OCI-LY7 (cell line): ENCODE data around the gene PRKG1. TPM values are rescaled to one million over a fixed set of nuclear protein-coding genes. Genes with fewer than 3 reads are reported as not detected.

Experiments used
- BruUV-seq: library from RNA; stranded (reverse); fragments of 400-500 nt; replicated peaks from 2 replicates; lab custom pipeline; 2021; lab: Mats Ljungman, UMichigan
- CTCF ChIA-PET: fragments of 300-600 bp; sonication (Branson Sonifier 250); formaldehyde crosslinking; loops from one replicate; lab custom pipeline; 2022; ENCODE audit warnings: antibody characterized with exemption; ENCODE audit not compliant: unreplicated experiment; lab: Charles Lee
- POLR2A ChIA-PET: fragments of 300-600 bp; sonication (Branson Sonifier 250); formaldehyde crosslinking; loops from one replicate; lab custom pipeline; 2022; ENCODE audit warnings: antibody characterized with exemption; lab: Charles Lee
- DNase-seq: peaks from one replicate; pipeline ENCODE4 v3.0.0-alpha.2; 2015; ENCODE audit warnings: low spot score
- H2AFZ ChIP-seq: fragments of 200-600 bp; sonication (generic), shearing (Covaris generic); 2 replicates; pipeline ENCODE4 v1.6.1; 2014; ENCODE audit warnings: mild to moderate bottlenecking, antibody characterized with exemption, low read length, moderate library complexity
- H3K27ac ChIP-seq: fragments of 200-600 bp; sonication (generic); 2 replicates; pipeline ENCODE4 v1.5.1; 2014; ENCODE audit warnings: mixed run types, low read depth, mild to moderate bottlenecking, moderate library complexity, low read length, inconsistent platforms; ENCODE audit not compliant: poor library complexity, severe bottlenecking
- H3K36me3 ChIP-seq: fragments of 200-600 bp; sonication (generic); 2 replicates; pipeline ENCODE4 v1.6.1; 2014; ENCODE audit warnings: mild to moderate bottlenecking, antibody characterized with exemption, low read length, moderate library complexity, mixed read lengths; ENCODE audit not compliant: insufficient read depth
- H3K4me1 ChIP-seq: fragments of 200-600 bp; sonication (generic); 2 replicates; pipeline ENCODE4 v1.5.1; 2014; ENCODE audit warnings: mild to moderate bottlenecking, low read length; ENCODE audit not compliant: insufficient read depth, poor library complexity, severe bottlenecking
- H3K4me2 ChIP-seq: fragments of 200-600 bp; sonication (generic); 2 replicates; pipeline ENCODE4 v1.6.1; 2014; ENCODE audit warnings: mild to moderate bottlenecking, low read length
- H3K4me3 ChIP-seq: fragments of 200-600 bp; sonication (generic); 2 replicates; pipeline ENCODE4 v1.5.1; 2014; ENCODE audit warnings: mild to moderate bottlenecking, low read depth, low read length; ENCODE audit not compliant: poor library complexity, severe bottlenecking
- H3K79me2 ChIP-seq: fragments of 200-600 bp; sonication (generic); 2 replicates; pipeline ENCODE4 v1.6.1; 2016; ENCODE audit warnings: low read depth, mild to moderate bottlenecking, low read length, moderate library complexity, mixed read lengths; ENCODE audit not compliant: insufficient read depth
- H3K9me2 ChIP-seq: fragments of 200-600 bp; sonication (generic); 2 replicates; pipeline ENCODE4 v1.6.1; 2016; ENCODE audit warnings: mild to moderate bottlenecking, low read length, mixed read lengths; ENCODE audit not compliant: insufficient read depth
- H3K9me3 ChIP-seq: fragments of 200-600 bp; sonication (generic); 2 replicates; pipeline ENCODE4 v1.6.1; 2014; ENCODE audit warnings: mild to moderate bottlenecking, mixed run types, low read length, mixed read lengths
- H4K20me1 ChIP-seq: fragments of 200-600 bp; sonication (generic); 2 replicates; pipeline ENCODE4 v1.6.1; 2014; ENCODE audit warnings: mild to moderate bottlenecking, antibody characterized with exemption, low read length, moderate library complexity, mixed read lengths; ENCODE audit not compliant: insufficient read depth
- CTCF ChIP-seq: fragments of 200-600 bp; sonication (generic); conservative IDR thresholded peaks from 2 replicates; pipeline ENCODE4 v1.5.1; 2014; ENCODE audit warnings: mild to moderate bottlenecking, antibody characterized with exemption, low read length, moderate library complexity, mixed read lengths
- EZH2phosphoT487 ChIP-seq: fragments of 200-600 bp; sonication (generic); IDR thresholded peaks from 2 replicates; pipeline ENCODE4 v1.6.1; 2018; ENCODE audit warnings: low read depth, borderline replicate concordance, mild to moderate bottlenecking, mixed run types, antibody characterized with exemption, low read length, moderate library complexity, mixed read lengths
- intact Hi-C: fragments of 100-400 bp; cut with micrococcal nuclease; formaldehyde crosslinking; loops from one replicate; pipeline ENCODE4 v1.10.0; 2022; ENCODE audit not compliant: unreplicated experiment
- total RNA-seq, 2 experiments: library from RNA; depleted of rRNA in 1 of 2; stranded (reverse); fragments of >200 nt in 1 of 2; shearing (Covaris generic) in 1 of 2; gene quantifications; 2 replicates each; pipeline ENCODE4 v1.2.3, GENCODE V29; 2014 to 2022

The PRKG1 gene
- total RNA-seq, 2 experiments from 2014 or later = not detected

GRCh38 chr10:51910189-51910588 lies 835.9 kb downstream of the PRKG1 start:
- no TSS peak for BruUV-seq
- H3K27ac ChIP-seq = no peak overlapping the region
- no peaks in the 10 kb centered on the region for H3K79me2 ChIP-seq
- TF ChIP-seq EZH2phosphoT487 (no peak), CTCF (no peak)
- ChIA-PET CTCF (no interaction called here), POLR2A (interaction anchor here (0.6 kb wide), 1 partner anchor 83 kb away, joined by 3 read pairs; no protein-coding TSS in a partner anchor)
- H2AFZ ChIP-seq = no peak overlapping the region
- H3K9me2 ChIP-seq = no peaks in the 10 kb centered on the region
- no peak overlapping the region for H3K4me3 ChIP-seq
- no peaks in the 10 kb centered on the region for H3K4me1 ChIP-seq
- DNase-seq = no peak
- intact Hi-C loops = no loop called here
- H3K4me2 ChIP-seq = no peak overlapping the region
- no peaks in the 10 kb centered on the region for H3K36me3 ChIP-seq
- no peaks in the 10 kb centered on the region for H3K9me3 ChIP-seq
- H4K20me1 ChIP-seq = no peaks in the 10 kb centered on the region

GRCh38 chr10:51910596-51910995 lies 836.3 kb downstream of the PRKG1 start:
- Histone ChIP-seq H3K79me2 (no peaks in the 10 kb centered on the region), H3K27ac (no peak overlapping the region), H3K4me2 (no peak overlapping the region), H2AFZ (no peak overlapping the region), H3K9me3 (no peaks in the 10 kb centered on the region), H3K4me3 (no peak overlapping the region), H3K36me3 (no peaks in the 10 kb centered on the region), H4K20me1 (no peaks in the 10 kb centered on the region), H3K4me1 (no peaks in the 10 kb centered on the region), H3K9me2 (no peaks in the 10 kb centered on the region)
- POLR2A ChIA-PET = interaction anchor here (0.6 kb wide), 1 partner anchor 83 kb away, joined by 3 read pairs; no protein-coding TSS in a partner anchor
- no peak for DNase-seq
- BruUV-seq = no TSS peak
- intact Hi-C loops = no loop called here
- TF ChIP-seq EZH2phosphoT487 (no peak), CTCF (no peak)
- CTCF ChIA-PET = no interaction called here

GRCh38 chr10:51911723-51912122 lies 837.4 kb downstream of the PRKG1 start:
- Histone ChIP-seq H3K36me3 (no peaks in the 10 kb centered on the region), H4K20me1 (no peaks in the 10 kb centered on the region), H3K27ac (no peak overlapping the region), H3K9me2 (no peaks in the 10 kb centered on the region), H3K4me3 (no peak overlapping the region), H3K79me2 (no peaks in the 10 kb centered on the region), H2AFZ (no peak overlapping the region), H3K9me3 (no peaks in the 10 kb centered on the region), H3K4me1 (no peaks in the 10 kb centered on the region), H3K4me2 (no peak overlapping the region)
- TF ChIP-seq EZH2phosphoT487 (no peak), CTCF (no peak)
- no peak for DNase-seq
- ChIA-PET CTCF (no interaction called here), POLR2A (no interaction called here)
- intact Hi-C loops = no loop called here
- BruUV-seq = no TSS peak
